Keratinocyte (primary cell): ENCODE results near the gene MALSU1.

Experiments used
- CTCF ChIP-seq, 3 experiments: IDR thresholded peaks in 1 of 3; conservative IDR thresholded peaks in 1 of 3; optimal IDR thresholded peaks in 1 of 3; 2 replicates in 2 of 3; 3 replicates in 1 of 3; pipeline versions ENCODE3 to v1.5.1; 2011; ENCODE audit warnings: low read length in 3 of 3, mild to moderate bottlenecking in 3 of 3, moderate library complexity in 2 of 3, control low read depth in 1 of 3, inconsistent platforms in 1 of 3; ENCODE audit not compliant: insufficient read depth in 2 of 3; ENCODE audit errors: extremely low read depth in 1 of 3
- EZH2 ChIP-seq: IDR thresholded peaks from one replicate; pipeline ENCODE4 v1.6.1; 2012; ENCODE audit warnings: inconsistent platforms, mild to moderate bottlenecking, low read length, moderate library complexity

DNA sequence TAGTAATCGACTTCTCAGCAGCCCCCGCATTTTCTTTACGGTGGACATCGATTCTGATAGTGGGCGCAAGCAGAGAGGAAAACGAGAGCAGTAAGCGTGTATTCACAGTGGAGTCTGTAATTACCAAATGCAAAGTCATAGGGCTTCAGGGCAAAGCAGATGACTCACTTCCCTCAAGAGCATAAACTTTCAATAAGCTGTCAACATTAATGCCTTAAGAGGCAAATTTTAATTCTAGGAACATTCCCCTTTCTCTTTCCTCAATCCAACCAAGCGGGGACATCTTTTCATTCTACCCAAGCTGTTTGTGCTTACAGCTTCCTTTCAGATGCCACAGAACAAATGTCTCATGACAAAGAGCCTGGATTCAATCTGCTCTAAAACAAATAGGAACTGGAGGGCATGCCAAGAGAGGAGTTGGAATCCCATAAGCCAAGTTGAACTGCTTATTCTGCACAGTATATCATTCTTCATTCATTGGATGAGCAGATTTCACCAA is 48.6 kb downstream of the MALSU1 start:
- TF ChIP-seq CTCF (optimal IDR thresholded peaks at IDR 0.05 in 1 of 3, IDR thresholded peaks at IDR 0.05 in 1 of 3, conservative IDR thresholded peaks at IDR 0.05 in 1 of 3; ENCODE audit: extremely low read depth in 1 of 3, insufficient read depth in 2 of 3, low read length in 3 of 3) (no peak), EZH2 (no peak)
